Neural cell (in vitro differentiated cells): ENCODE results near the gene TMEM260. TPM values are rescaled to one million over a fixed set of nuclear protein-coding genes. Genes with fewer than 3 reads are reported as not detected.

Experiments
- H2AFZ ChIP-seq: fragments of 200-600, 300-800 bp; sonication (generic), shearing (Covaris generic); 2 replicates; pipeline ENCODE4 v1.6.0; 2014; ENCODE audit warnings: low read depth, mild to moderate bottlenecking, antibody characterized with exemption, low read length, moderate library complexity
- H3F3A ChIP-seq: fragments of 200-600 bp; shearing (Covaris generic); 2 replicates; pipeline ENCODE4 v1.6.1; 2016; ENCODE audit warnings: mild to moderate bottlenecking, moderate library complexity, mixed read lengths, antibody characterized with exemption, low read length; ENCODE audit not compliant: insufficient read depth, poor library complexity, severe bottlenecking
- H3K27ac ChIP-seq: fragments of 200-600, 300-800 bp; sonication (generic), shearing (Covaris generic); 2 replicates; pipeline ENCODE4 v1.5.1; 2014; ENCODE audit warnings: mild to moderate bottlenecking, low read length, moderate library complexity
- H3K27me3 ChIP-seq: fragments of 300-800, 200-600 bp; sonication (generic), shearing (Covaris generic); 2 replicates; pipeline ENCODE4 v1.6.0; 2014; ENCODE audit warnings: mild to moderate bottlenecking, low read depth, low read length, moderate library complexity; ENCODE audit not compliant: insufficient read depth
- H3K36me3 ChIP-seq: fragments of 300-800, 200-600 bp; sonication (generic), shearing (Covaris generic); 2 replicates; pipeline ENCODE4 v1.5.1; 2014; ENCODE audit warnings: mild to moderate bottlenecking, antibody characterized with exemption, low read length, moderate library complexity; ENCODE audit not compliant: insufficient read depth
- H3K4me2 ChIP-seq: fragments of 300-800, 200-600 bp; sonication (generic), shearing (Covaris generic); 2 replicates; pipeline ENCODE4 v1.6.0; 2014; ENCODE audit warnings: mild to moderate bottlenecking, low read length
- H3K4me3 ChIP-seq: fragments of 300-800, 200-600 bp; sonication (generic), shearing (Covaris generic); 2 replicates; pipeline ENCODE4 v1.5.1; 2014; ENCODE audit warnings: mild to moderate bottlenecking, low read length, moderate library complexity
- H3K79me2 ChIP-seq: fragments of 200-600 bp; shearing (Covaris generic); replicated peaks from 2 replicates; pipeline ENCODE4 v1.6.0; 2014; ENCODE audit warnings: mild to moderate bottlenecking, low read length, moderate library complexity; ENCODE audit not compliant: insufficient read depth
- H3K9ac ChIP-seq: fragments of 300-800, 200-600 bp; sonication (generic), shearing (Covaris generic); 2 replicates; pipeline ENCODE4 v1.6.1; 2016; ENCODE audit warnings: mild to moderate bottlenecking, low read length, mixed read lengths
- H3K9me2 ChIP-seq: fragments of 200-600 bp; shearing (Covaris generic); 2 replicates; pipeline ENCODE4 v1.6.1; 2016; ENCODE audit warnings: mild to moderate bottlenecking, low read length, mixed read lengths; ENCODE audit not compliant: insufficient read depth
- H3K9me3 ChIP-seq: fragments of 200-600, 300-800 bp; sonication (generic), shearing (Covaris generic); 2 replicates; pipeline ENCODE4 v1.6.1; 2016; ENCODE audit warnings: mild to moderate bottlenecking, mixed run types, low read length, moderate library complexity, mixed read lengths
- H4K20me1 ChIP-seq: fragments of 200-600 bp; shearing (Covaris generic); 2 replicates; pipeline ENCODE4 v1.6.1; 2016; ENCODE audit warnings: mild to moderate bottlenecking, mixed run types; ENCODE audit not compliant: insufficient read depth
- EP300 ChIP-seq: fragments of 450-650 bp; conservative IDR thresholded peaks from 2 replicates; pipeline ENCODE4 v1.6.1; 2014; ENCODE audit warnings: antibody characterized with exemption, mild to moderate bottlenecking, moderate library complexity; ENCODE audit not compliant: poor library complexity, severe bottlenecking
- EZH2 ChIP-seq: fragments of 200-600, 300-800 bp; shearing (Covaris generic), sonication (generic); IDR thresholded peaks from 2 replicates; pipeline ENCODE4 v1.6.1; 2014; ENCODE audit warnings: antibody characterized with exemption, low read length, borderline replicate concordance, mild to moderate bottlenecking; ENCODE audit not compliant: insufficient read depth, poor library complexity, severe bottlenecking
- MXI1 ChIP-seq: fragments of 450-650 bp; conservative IDR thresholded peaks from 2 replicates; pipeline ENCODE4 v1.6.1; 2014; ENCODE audit warnings: antibody characterized with exemption, mild to moderate bottlenecking; ENCODE audit not compliant: poor library complexity, severe bottlenecking
- POLR2AphosphoS5 ChIP-seq: IDR thresholded peaks from 2 replicates; pipeline ENCODE4 v1.6.1; 2012
- RAD21 ChIP-seq: fragments of 450-650 bp; conservative IDR thresholded peaks from 2 replicates; pipeline ENCODE4 v1.6.1; 2014; ENCODE audit warnings: antibody characterized with exemption, mild to moderate bottlenecking, moderate library complexity
- REST ChIP-seq: IDR thresholded peaks from 2 replicates; pipeline ENCODE4 v1.6.1; 2012; ENCODE audit warnings: borderline replicate concordance
- SMC3 ChIP-seq: fragments of 450-650 bp; conservative IDR thresholded peaks from 2 replicates; pipeline ENCODE4 v1.6.1; 2014; ENCODE audit warnings: antibody characterized with exemption, mild to moderate bottlenecking, moderate library complexity; ENCODE audit not compliant: poor library complexity
- TAF1 ChIP-seq: IDR thresholded peaks from 2 replicates; pipeline ENCODE4 v1.6.1; 2012; ENCODE audit warnings: low read depth
- polyA plus RNA-seq: library from polyadenylated mRNA; depleted of rRNA; stranded (reverse); fragments of >200 nt; gene quantifications from 2 replicates; pipeline ENCODE4 v1.2.3, GENCODE V29; 2014
- TF ChIP-seq, protein P1 (sequence below): fragments of 450-650 bp; IDR thresholded peaks from 2 replicates; pipeline ENCODE4 v1.5.1; 2014; ENCODE audit warnings: antibody characterized with exemption, mild to moderate bottlenecking, moderate library complexity; ENCODE audit not compliant: poor library complexity, severe bottlenecking

The TMEM260 gene
- polyA plus RNA-seq, 1 donor from 2014 or later = 67.0 TPM

DNA sequence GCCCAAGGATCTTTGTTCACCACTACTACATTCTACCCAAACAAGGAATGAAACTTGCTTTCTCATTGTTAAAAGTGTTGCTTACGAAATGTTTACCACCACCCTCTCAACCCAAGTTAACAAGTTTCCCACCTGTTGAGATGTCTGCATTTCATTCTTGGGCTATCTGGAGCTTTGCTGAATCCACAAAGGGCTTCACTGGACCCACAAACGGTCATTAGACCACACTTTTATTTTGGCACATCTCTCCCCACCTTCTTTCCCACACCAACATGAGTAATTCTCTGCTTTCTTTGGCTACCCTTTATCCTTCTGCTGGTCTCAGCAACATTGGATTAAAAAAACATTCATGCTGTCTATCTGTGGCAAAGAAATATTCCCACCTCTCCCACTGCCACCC, 78.0 kb downstream of the TMEM260 start:
- Histone ChIP-seq H3K4me2 (no peak overlapping the region), H3K79me2 (no peaks in the 10 kb centered on the region), H3K9me2 (no peaks in the 10 kb centered on the region), H4K20me1 (no peaks in the 10 kb centered on the region), H3K9me3 (no peaks in the 10 kb centered on the region), H3K27ac (no peak overlapping the region), H3F3A (no peaks in the 10 kb centered on the region), H2AFZ (no peak overlapping the region), H3K9ac (no peak overlapping the region), H3K36me3 (no peaks in the 10 kb centered on the region), H3K4me3 (no peak overlapping the region), H3K27me3 (no peaks in the 10 kb centered on the region)
- TF ChIP-seq POLR2AphosphoS5 = no peak
- TF ChIP-seq SMC3 = no peak
- TF ChIP-seq MXI1 = no peak
- no peak for TF ChIP-seq EP300
- TF ChIP-seq, protein P1, sequence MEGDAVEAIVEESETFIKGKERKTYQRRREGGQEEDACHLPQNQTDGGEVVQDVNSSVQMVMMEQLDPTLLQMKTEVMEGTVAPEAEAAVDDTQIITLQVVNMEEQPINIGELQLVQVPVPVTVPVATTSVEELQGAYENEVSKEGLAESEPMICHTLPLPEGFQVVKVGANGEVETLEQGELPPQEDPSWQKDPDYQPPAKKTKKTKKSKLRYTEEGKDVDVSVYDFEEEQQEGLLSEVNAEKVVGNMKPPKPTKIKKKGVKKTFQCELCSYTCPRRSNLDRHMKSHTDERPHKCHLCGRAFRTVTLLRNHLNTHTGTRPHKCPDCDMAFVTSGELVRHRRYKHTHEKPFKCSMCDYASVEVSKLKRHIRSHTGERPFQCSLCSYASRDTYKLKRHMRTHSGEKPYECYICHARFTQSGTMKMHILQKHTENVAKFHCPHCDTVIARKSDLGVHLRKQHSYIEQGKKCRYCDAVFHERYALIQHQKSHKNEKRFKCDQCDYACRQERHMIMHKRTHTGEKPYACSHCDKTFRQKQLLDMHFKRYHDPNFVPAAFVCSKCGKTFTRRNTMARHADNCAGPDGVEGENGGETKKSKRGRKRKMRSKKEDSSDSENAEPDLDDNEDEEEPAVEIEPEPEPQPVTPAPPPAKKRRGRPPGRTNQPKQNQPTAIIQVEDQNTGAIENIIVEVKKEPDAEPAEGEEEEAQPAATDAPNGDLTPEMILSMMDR = no peak
- no peak for TF ChIP-seq EZH2
- TF ChIP-seq RAD21 = no peak
- TF ChIP-seq TAF1 = no peak
- no peak for TF ChIP-seq REST

DNA sequence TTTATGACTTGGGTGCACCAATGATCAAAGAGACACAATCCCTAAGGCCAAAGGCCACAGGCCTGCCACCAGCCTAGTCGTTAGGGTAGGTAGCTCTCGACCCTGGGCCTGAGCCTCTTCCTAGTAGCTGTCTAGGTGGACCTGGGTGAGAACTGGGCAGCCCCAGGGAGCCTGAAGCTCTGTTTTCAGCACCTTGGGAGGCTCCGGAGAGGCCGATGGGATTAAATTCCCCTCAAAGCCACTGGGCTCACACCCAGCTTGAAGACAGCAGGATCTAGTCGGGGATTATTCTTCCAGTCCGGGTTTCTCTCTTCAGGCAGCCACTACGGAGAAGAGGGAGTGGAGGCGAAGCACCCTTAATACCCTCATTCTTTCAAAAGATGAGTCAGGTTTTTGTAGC, 79.8 kb downstream of the TMEM260 start:
- Histone ChIP-seq H3K27me3 (no peaks in the 10 kb centered on the region), H3K4me3 (no peak overlapping the region), H3K36me3 (no peaks in the 10 kb centered on the region), H2AFZ (no peak overlapping the region), H3F3A (no peaks in the 10 kb centered on the region), H3K9ac (no peak overlapping the region), H3K4me2 (no peak overlapping the region), H4K20me1 (no peaks in the 10 kb centered on the region), H3K27ac (no peak overlapping the region), H3K9me2 (no peaks in the 10 kb centered on the region), H3K9me3 (no peaks in the 10 kb centered on the region), H3K79me2 (no peaks in the 10 kb centered on the region)
- TF ChIP-seq EP300 (no peak), EZH2 (no peak), TAF1 (no peak), REST (no peak)
- TF ChIP-seq, protein P1 = no peak
